ENCODE data around the gene SEC14L1. TPM values are rescaled to one million over a fixed set of nuclear protein-coding genes. Genes with fewer than 3 reads are reported as not detected.

SEC14L1 gene
- total RNA-seq, 1 experiment from 2014 or later = 279 TPM

DNA sequence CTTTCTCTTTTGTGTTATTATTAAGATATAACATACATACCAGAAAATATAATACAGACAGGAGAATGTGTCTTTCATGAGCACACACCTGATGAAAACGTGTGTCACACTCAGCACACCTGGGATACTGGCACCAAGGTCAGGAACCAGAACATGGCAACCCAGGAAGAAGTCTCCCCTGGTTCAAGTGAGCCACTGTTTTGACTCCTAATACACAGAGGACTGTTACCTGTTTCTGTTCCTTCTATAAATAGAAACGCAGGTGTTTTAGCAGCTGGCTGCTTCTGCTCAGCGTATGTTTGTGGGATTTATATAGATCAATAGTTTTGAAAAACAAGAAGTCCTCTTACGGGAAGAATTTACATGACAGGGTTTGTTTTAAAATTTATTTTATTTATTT, 3.5 kb downstream of the SEC14L1 start:
- no peaks in the 10 kb centered on the region for H3K9me3 ChIP-seq (ENCODE audit: control insufficient read depth, insufficient read depth, low read depth, low read length)
- TF ChIP-seq POLR2AphosphoS5 (IDR thresholded peaks at IDR 0.05; ENCODE audit: low read depth, low read length) (no peak), TCF7L2 (IDR thresholded peaks at IDR 0.05; ENCODE audit: low read depth, low read length) (no peak), SIN3A (IDR thresholded peaks at IDR 0.05; ENCODE audit: borderline replicate concordance, insufficient read depth, low read depth, low read length) (no peak)
- TF ChIP-seq, protein P1, sequence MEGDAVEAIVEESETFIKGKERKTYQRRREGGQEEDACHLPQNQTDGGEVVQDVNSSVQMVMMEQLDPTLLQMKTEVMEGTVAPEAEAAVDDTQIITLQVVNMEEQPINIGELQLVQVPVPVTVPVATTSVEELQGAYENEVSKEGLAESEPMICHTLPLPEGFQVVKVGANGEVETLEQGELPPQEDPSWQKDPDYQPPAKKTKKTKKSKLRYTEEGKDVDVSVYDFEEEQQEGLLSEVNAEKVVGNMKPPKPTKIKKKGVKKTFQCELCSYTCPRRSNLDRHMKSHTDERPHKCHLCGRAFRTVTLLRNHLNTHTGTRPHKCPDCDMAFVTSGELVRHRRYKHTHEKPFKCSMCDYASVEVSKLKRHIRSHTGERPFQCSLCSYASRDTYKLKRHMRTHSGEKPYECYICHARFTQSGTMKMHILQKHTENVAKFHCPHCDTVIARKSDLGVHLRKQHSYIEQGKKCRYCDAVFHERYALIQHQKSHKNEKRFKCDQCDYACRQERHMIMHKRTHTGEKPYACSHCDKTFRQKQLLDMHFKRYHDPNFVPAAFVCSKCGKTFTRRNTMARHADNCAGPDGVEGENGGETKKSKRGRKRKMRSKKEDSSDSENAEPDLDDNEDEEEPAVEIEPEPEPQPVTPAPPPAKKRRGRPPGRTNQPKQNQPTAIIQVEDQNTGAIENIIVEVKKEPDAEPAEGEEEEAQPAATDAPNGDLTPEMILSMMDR (IDR thresholded peaks at IDR 0.05) = no peak
- TF ChIP-seq, protein P2, sequence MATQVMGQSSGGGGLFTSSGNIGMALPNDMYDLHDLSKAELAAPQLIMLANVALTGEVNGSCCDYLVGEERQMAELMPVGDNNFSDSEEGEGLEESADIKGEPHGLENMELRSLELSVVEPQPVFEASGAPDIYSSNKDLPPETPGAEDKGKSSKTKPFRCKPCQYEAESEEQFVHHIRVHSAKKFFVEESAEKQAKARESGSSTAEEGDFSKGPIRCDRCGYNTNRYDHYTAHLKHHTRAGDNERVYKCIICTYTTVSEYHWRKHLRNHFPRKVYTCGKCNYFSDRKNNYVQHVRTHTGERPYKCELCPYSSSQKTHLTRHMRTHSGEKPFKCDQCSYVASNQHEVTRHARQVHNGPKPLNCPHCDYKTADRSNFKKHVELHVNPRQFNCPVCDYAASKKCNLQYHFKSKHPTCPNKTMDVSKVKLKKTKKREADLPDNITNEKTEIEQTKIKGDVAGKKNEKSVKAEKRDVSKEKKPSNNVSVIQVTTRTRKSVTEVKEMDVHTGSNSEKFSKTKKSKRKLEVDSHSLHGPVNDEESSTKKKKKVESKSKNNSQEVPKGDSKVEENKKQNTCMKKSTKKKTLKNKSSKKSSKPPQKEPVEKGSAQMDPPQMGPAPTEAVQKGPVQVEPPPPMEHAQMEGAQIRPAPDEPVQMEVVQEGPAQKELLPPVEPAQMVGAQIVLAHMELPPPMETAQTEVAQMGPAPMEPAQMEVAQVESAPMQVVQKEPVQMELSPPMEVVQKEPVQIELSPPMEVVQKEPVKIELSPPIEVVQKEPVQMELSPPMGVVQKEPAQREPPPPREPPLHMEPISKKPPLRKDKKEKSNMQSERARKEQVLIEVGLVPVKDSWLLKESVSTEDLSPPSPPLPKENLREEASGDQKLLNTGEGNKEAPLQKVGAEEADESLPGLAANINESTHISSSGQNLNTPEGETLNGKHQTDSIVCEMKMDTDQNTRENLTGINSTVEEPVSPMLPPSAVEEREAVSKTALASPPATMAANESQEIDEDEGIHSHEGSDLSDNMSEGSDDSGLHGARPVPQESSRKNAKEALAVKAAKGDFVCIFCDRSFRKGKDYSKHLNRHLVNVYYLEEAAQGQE (IDR thresholded peaks at IDR 0.05; ENCODE audit: insufficient read depth in 1 of 2, low read depth in 2 of 2, low read length in 1 of 2) = no peak
- H3K27me3 ChIP-seq (ENCODE audit: control insufficient read depth, insufficient read depth, low read length) = no peaks in the 10 kb centered on the region
- ATAC-seq = no peak
- BruUV-seq (replicated peaks) = no TSS peak
- DNase-seq (ENCODE audit: low read depth, low spot score) = no peak
- peak overlapping the region; percentile 77 to 98 for H3K4me3 ChIP-seq (ENCODE audit: low read depth in 2 of 2, low read length in 2 of 2)
- peaks cover 72% of the 10 kb centered on the region for H3K4me1 ChIP-seq (ENCODE audit: control insufficient read depth, insufficient read depth, low read length)
- POLR2A ChIA-PET = interaction anchor here (1.1 kb wide), 1 partner anchor 11 kb away, joined by 3 read pairs; no protein-coding TSS in a partner anchor
- CTCF ChIA-PET = no interaction called here
- H3K27ac ChIP-seq (ENCODE audit: low read length) = peak overlapping the region; percentile 99
- peaks cover 28% of the 10 kb centered on the region for H3K36me3 ChIP-seq (ENCODE audit: control insufficient read depth, insufficient read depth, low read length)
- intact Hi-C loops (cut with micrococcal nuclease; ENCODE audit: unreplicated experiment) = no loop called here
- in situ Hi-C loops (cut with HindIII; ENCODE audit: low pct_unique_long_range_greater_than_20kb, low sequenced_read_pairs) = no loop called here

DNA sequence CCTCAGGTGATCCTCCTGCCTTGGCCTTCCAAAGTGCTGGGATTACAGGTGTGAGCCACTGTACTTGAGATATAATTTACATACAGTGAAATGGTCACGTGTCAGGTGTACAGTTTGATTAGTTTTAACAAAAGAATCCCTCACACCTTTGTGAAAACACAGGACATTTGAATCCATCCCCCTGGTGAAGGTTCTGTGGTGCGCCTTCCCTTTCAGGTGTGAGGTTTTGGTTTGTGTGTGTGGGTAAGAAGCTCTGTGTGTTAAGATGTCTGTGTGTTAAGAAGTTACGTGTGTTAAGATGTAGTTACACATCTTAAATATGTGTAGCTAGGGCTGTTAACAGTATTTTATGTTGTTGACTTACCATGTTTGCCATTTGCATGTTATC, 4.4 kb downstream of the SEC14L1 start:
- Histone ChIP-seq H3K36me3 (ENCODE audit: control insufficient read depth, insufficient read depth, low read length) (peaks cover 30% of the 10 kb centered on the region), H3K27ac (ENCODE audit: low read length) (peak overlapping the region; percentile 99), H3K27me3 (ENCODE audit: control insufficient read depth, insufficient read depth, low read length) (no peaks in the 10 kb centered on the region), H3K9me3 (ENCODE audit: control insufficient read depth, insufficient read depth, low read depth, low read length) (no peaks in the 10 kb centered on the region), H3K4me1 (ENCODE audit: control insufficient read depth, insufficient read depth, low read length) (peaks cover 75% of the 10 kb centered on the region), H3K4me3 (ENCODE audit: low read depth in 2 of 2, low read length in 2 of 2) (peak overlapping the region; percentile 9 to 38; a peak in 3 of 4 replicates)
- in situ Hi-C loops (cut with HindIII; ENCODE audit: low pct_unique_long_range_greater_than_20kb, low sequenced_read_pairs) (no loop called here), intact Hi-C loops (cut with micrococcal nuclease; ENCODE audit: unreplicated experiment) (no loop called here)
- BruUV-seq (replicated peaks) = no TSS peak
- POLR2A ChIA-PET = interaction anchor here (0.5 to 1.1 kb wide), 3 partner anchors 12 to 54 kb away, joined by 3 to 7 read pairs (median 7); no protein-coding TSS in a partner anchor
- TF ChIP-seq, protein P1 (IDR thresholded peaks at IDR 0.05) = no peak
- no peak for TF ChIP-seq POLR2AphosphoS5 (IDR thresholded peaks at IDR 0.05; ENCODE audit: low read depth, low read length)
- TF ChIP-seq SIN3A (IDR thresholded peaks at IDR 0.05; ENCODE audit: borderline replicate concordance, insufficient read depth, low read depth, low read length) = no peak
- DNase-seq (ENCODE audit: low read depth, low spot score) (no peak), ATAC-seq (no peak)
- CTCF ChIA-PET = no interaction called here
